Gastrocnemius medialis (tissue), 4 donors: ENCODE measurements around the gene PCDHGA3. TPM values are rescaled to one million over a fixed set of nuclear protein-coding genes. Genes with fewer than 3 reads are reported as not detected.
A peak's percentile ranks its signal among the peaks of the same experiment; 100 is the strongest.
"Not testable (repeated sequence)": the region's sequence is repeated elsewhere in the genome, so short reads cannot be mapped to it uniquely, and the experiment has no call there.

Experiments
- ATAC-seq, 2 donors: fragments of 150-250 bp; one replicate each; pipeline ENCODE4 v1.9.1; 2016
- DNase-seq, 2 donors: peaks; one replicate each; pipeline ENCODE4 v3.0.0-alpha.2; 2019
- H3K27ac ChIP-seq, 4 donors: fragments of 200-600 bp; sonication (generic); 1 replicate in 1 of 4; 2 replicates in 3 of 4; pipeline ENCODE4 v1.5.1; 2016 to 2018; ENCODE audit warnings: mild to moderate bottlenecking in 2 of 4, moderate library complexity in 1 of 4
- H3K27me3 ChIP-seq, 3 donors: fragments of 200-600 bp; sonication (generic) in 2 of 3; 1 replicate in 1 of 3; 2 replicates in 2 of 3; pipeline versions ENCODE4 v1.5.1 to v1.6.0; 2016 to 2019; ENCODE audit warnings: mild to moderate bottlenecking in 1 of 3, moderate library complexity in 1 of 3
- H3K36me3 ChIP-seq, 2 donors: fragments of 200-600 bp; sonication (generic) in 1 of 2; one replicate each; pipeline ENCODE4 v1.5.1; 2017 to 2018
- H3K4me1 ChIP-seq, 2 donors: fragments of 200-600 bp; sonication (generic) in 1 of 2; one replicate each; pipeline ENCODE4 v1.5.1; 2016 to 2017; ENCODE audit warnings: mild to moderate bottlenecking in 2 of 2
- H3K4me3 ChIP-seq, 4 donors: fragments of 200-600 bp; sonication (generic) in 3 of 4; 1 replicate in 1 of 4; 2 replicates in 3 of 4; pipeline ENCODE4 v1.5.1; 2016 to 2019; ENCODE audit warnings: mild to moderate bottlenecking in 2 of 4
- H3K9me3 ChIP-seq, 3 donors: fragments of 200-600 bp; sonication (generic) in 2 of 3; 1 replicate in 1 of 3; 2 replicates in 2 of 3; pipeline ENCODE4 v1.5.1; 2016 to 2019
- CTCF ChIP-seq, 5 experiments: fragments of 450-650 bp in 3 of 5; fragments of 200-600 bp in 2 of 5; sonication (generic) in 2 of 5; IDR thresholded peaks in 4 of 5; conservative IDR thresholded peaks in 1 of 5; 1 replicate in 4 of 5; 2 replicates in 1 of 5; pipeline ENCODE4 v1.5.1; 2016 to 2019; ENCODE audit warnings: antibody characterized with exemption in 5 of 5, mild to moderate bottlenecking in 3 of 5, moderate library complexity in 3 of 5
- POLR2A ChIP-seq, 2 donors: fragments of 450-650 bp; IDR thresholded peaks; one replicate each; pipeline ENCODE4 v1.6.1; 2017; ENCODE audit warnings: antibody characterized with exemption in 2 of 2, mild to moderate bottlenecking in 2 of 2, moderate library complexity in 2 of 2
- in situ Hi-C, 4 donors: fragments of 200-750 bp; cut with MboI; loops; one replicate each; pipeline versions ENCODE4 v1.15.0 to v1.8.0; 2017; ENCODE audit warnings: low sequenced_read_pairs in 4 of 4
- intact Hi-C: fragments of 100-400 bp; cut with DNase I; formaldehyde crosslinking; loops from one replicate; pipeline ENCODE4 v1.15.1; 2023; ENCODE audit warnings: low total_unique reads
- total RNA-seq, 4 donors: library from RNA; depleted of rRNA; stranded (reverse); fragments of >200 nt; gene quantifications; one replicate each; pipeline versions ENCODE4 v1.1.0 to v1.2.3, GENCODE V29; 2016

Gene PCDHGA3
- total RNA-seq, 4 donors from 2014 or later: 1.5 to 2.8 (median 2.0) TPM

- intact Hi-C loops (no loop called here), in situ Hi-C loops (loop anchor here in 1 of 4 donors (10.0 kb wide), 1 partner anchor 221 kb away; no protein-coding TSS in a partner anchor)
- Histone ChIP-seq H3K27ac (peak overlapping the region; percentile 56 to 73 (median 63)), H3K4me1 (no peaks in the 10 kb centered on the region), H3K36me3 (no peaks in the 10 kb centered on the region), H3K9me3 (peaks cover 0 to 21% (median 0%) of the 10 kb centered on the region in 3 donors), H3K4me3 (peak overlapping the region; percentile 34 to 57 (median 44)), H3K27me3 (peaks cover 4 to 13% (median 8%) of the 10 kb centered on the region in 3 donors)
- ATAC-seq (peak; percentile 36 to 60), DNase-seq (no peak)
- TF ChIP-seq CTCF (IDR thresholded peaks at IDR 0.05 in 4 of 5, conservative IDR thresholded peaks at IDR 0.05 in 1 of 5): no peak
- no peak for TF ChIP-seq POLR2A (IDR thresholded peaks at IDR 0.05)
Observed at GRCh38 chr5:141343953-141344463, 379 bp downstream of the PCDHGA3 start.

GRCh38 chr5:141345327-141345726, 1.7 kb downstream of the PCDHGA3 start:
- intact Hi-C loops: no loop called here

GRCh38 chr5:141346017-141346416, 2.4 kb downstream of the PCDHGA3 start:
- H3K4me3 ChIP-seq, H3K9me3 ChIP-seq, H3K27ac ChIP-seq, H3K4me1 ChIP-seq, intact Hi-C loops, ATAC-seq, DNase-seq, H3K27me3 ChIP-seq, H3K36me3 ChIP-seq: not testable (repeated sequence)
- in situ Hi-C loops: loop anchor here in 1 of 4 donors (10.0 kb wide), 1 partner anchor 219 kb away; no protein-coding TSS in a partner anchor

More at GRCh38 chr5:141345327-141345726, 1.7 kb downstream of the PCDHGA3 start:
- DNase-seq (no peak), ATAC-seq (no peak)
- Histone ChIP-seq H3K27me3 (peaks cover 8 to 9% (median 8%) of the 10 kb centered on the region in 3 donors), H3K36me3 (no peaks in the 10 kb centered on the region), H3K27ac (no peak overlapping the region), H3K4me3 (peak overlapping the region in 1 of 4 donors; percentile 43), H3K9me3 (peaks cover 0 to 9% (median 0%) of the 10 kb centered on the region in 3 donors), H3K4me1 (no peaks in the 10 kb centered on the region)
- in situ Hi-C loops: loop anchor here in 1 of 4 donors (10.0 kb wide), 1 partner anchor 219 kb away; no protein-coding TSS in a partner anchor
- no peak for TF ChIP-seq CTCF (IDR thresholded peaks at IDR 0.05 in 4 of 5, conservative IDR thresholded peaks at IDR 0.05 in 1 of 5)

- Histone ChIP-seq H3K4me1 (no peaks in the 10 kb centered on the region), H3K36me3 (no peaks in the 10 kb centered on the region), H3K27me3 (peaks cover 0 to 26% (median 9%) of the 10 kb centered on the region in 3 donors), H3K9me3 (peaks cover 0 to 3% (median 3%) of the 10 kb centered on the region in 3 donors), H3K4me3 (peak within 1 kb of the TSS; percentile 14 to 31 (median 27)), H3K27ac (peak within 1 kb of the TSS in 1 of 4 donors; percentile 29)
- in situ Hi-C loops: loop anchor here in 1 of 4 donors (10.0 kb wide), 1 partner anchor 215 kb away; no protein-coding TSS in a partner anchor
- ATAC-seq: peak; percentile 42 to 87
- TF ChIP-seq CTCF (IDR thresholded peaks at IDR 0.05 in 4 of 5, conservative IDR thresholded peaks at IDR 0.05 in 1 of 5) (peak in 4 of 5 experiments; percentile 18 to 53 (median 38)), POLR2A (IDR thresholded peaks at IDR 0.05) (no peak)
- intact Hi-C loops: no loop called here
- DNase-seq: peak in 1 of 2 donors; percentile 42
Observed at GRCh38 chr5:141349917-141350619, 6.4 kb downstream of the PCDHGA3 start, which contains the start of gene PCDHGB1. Gene PCDHGB1 (plus strand): TSS chr5:141350099. CDS start chr5:141350261, 162 bp downstream.

- intact Hi-C loops: no loop called here
- no peak for TF ChIP-seq POLR2A (IDR thresholded peaks at IDR 0.05)
- no peak for TF ChIP-seq CTCF (IDR thresholded peaks at IDR 0.05 in 4 of 5, conservative IDR thresholded peaks at IDR 0.05 in 1 of 5)
- Histone ChIP-seq H3K36me3 (no peaks in the 10 kb centered on the region), H3K27ac (no peak overlapping the region), H3K4me1 (no peaks in the 10 kb centered on the region), H3K4me3 (no peak overlapping the region), H3K27me3 (peaks cover 0 to 28% (median 9%) of the 10 kb centered on the region in 3 donors), H3K9me3 (peaks cover 0 to 7% (median 3%) of the 10 kb centered on the region in 3 donors)
- ATAC-seq (no peak), DNase-seq (no peak)
- in situ Hi-C loops: no loop called here
Observed at GRCh38 chr5:141351591-141351990, 8.0 kb downstream of the PCDHGA3 start.
